Mesothelial cell of epicardium (in vitro differentiated cells): ENCODE measurements around the gene CSNK1A1. TPM values are rescaled to one million over a fixed set of nuclear protein-coding genes. Genes with fewer than 3 reads are reported as not detected.

Experiments
- DNase-seq, 2 experiments: peaks; one replicate each; pipeline ENCODE4 v3.0.0; 2021; ENCODE audit warnings: low spot score in 2 of 2; ENCODE audit not compliant: unreplicated experiment in 2 of 2
- H3K27ac Mint-ChIP-seq: 2 replicates; pipeline ENCODE4 v1.8.0; 2021; ENCODE audit warnings: mixed read lengths
- H3K27me3 Mint-ChIP-seq: 2 replicates; pipeline ENCODE4 v1.8.0; 2021; ENCODE audit warnings: low read depth, mixed read lengths
- H3K36me3 Mint-ChIP-seq: 2 replicates; pipeline ENCODE4 v1.8.0; 2021; ENCODE audit warnings: mixed read lengths
- H3K4me1 Mint-ChIP-seq: 2 replicates; pipeline ENCODE4 v1.8.0; 2021; ENCODE audit warnings: mixed read lengths
- H3K4me3 Mint-ChIP-seq: 2 replicates; pipeline ENCODE4 v1.8.0; 2021; ENCODE audit warnings: mild to moderate bottlenecking, moderate library complexity, mixed read lengths
- H3K9me3 Mint-ChIP-seq: 2 replicates; pipeline ENCODE4 v1.8.0; 2021; ENCODE audit warnings: mixed read lengths
- CTCF ChIP-seq: fragments of 200-600 bp; sonication (generic); IDR thresholded peaks from one replicate; pipeline ENCODE4 v1.5.0; 2021; ENCODE audit warnings: antibody characterized with exemption; ENCODE audit not compliant: unreplicated experiment
- total RNA-seq: library from RNA; stranded (reverse); gene quantifications from 3 replicates; pipeline ENCODE4 v1.2.1, GENCODE V29; 2021

The CSNK1A1 gene
- total RNA-seq, 1 donor from 2014 or later = 254 TPM

- no peak overlapping the region for H3K27ac Mint-ChIP-seq
- no peaks in the 10 kb centered on the region for H3K27me3 Mint-ChIP-seq
- H3K9me3 Mint-ChIP-seq = no peaks in the 10 kb centered on the region
- no peaks in the 10 kb centered on the region for H3K36me3 Mint-ChIP-seq
- H3K4me1 Mint-ChIP-seq = peaks cover 9% of the 10 kb centered on the region
- no peak for DNase-seq
- TF ChIP-seq CTCF = no peak
- H3K4me3 Mint-ChIP-seq = no peak overlapping the region
Observed at GRCh38 chr5:149474198-149474597, 77.0 kb downstream of the CSNK1A1 start.

GRCh38 chr5:149473441-149473840, 77.8 kb downstream of the CSNK1A1 start:
- no peaks in the 10 kb centered on the region for H3K9me3 Mint-ChIP-seq
- peaks cover 9% of the 10 kb centered on the region for H3K4me1 Mint-ChIP-seq
- no peak overlapping the region for H3K4me3 Mint-ChIP-seq
- no peak overlapping the region for H3K27ac Mint-ChIP-seq
- TF ChIP-seq CTCF = no peak
- no peaks in the 10 kb centered on the region for H3K27me3 Mint-ChIP-seq
- no peaks in the 10 kb centered on the region for H3K36me3 Mint-ChIP-seq
- DNase-seq = no peak

- no peaks in the 10 kb centered on the region for H3K27me3 Mint-ChIP-seq
- no peak overlapping the region for H3K4me3 Mint-ChIP-seq
- H3K27ac Mint-ChIP-seq = no peak overlapping the region
- no peaks in the 10 kb centered on the region for H3K36me3 Mint-ChIP-seq
- H3K9me3 Mint-ChIP-seq = no peaks in the 10 kb centered on the region
- H3K4me1 Mint-ChIP-seq = peaks cover 9% of the 10 kb centered on the region
- no peak for TF ChIP-seq CTCF
- no peak for DNase-seq
Observed at GRCh38 chr5:149472399-149472798, 78.8 kb downstream of the CSNK1A1 start.

- no peak for DNase-seq
- peak overlapping the region; percentile 14 for H3K27ac Mint-ChIP-seq
- peaks cover 9% of the 10 kb centered on the region for H3K4me1 Mint-ChIP-seq
- no peak for TF ChIP-seq CTCF
- no peaks in the 10 kb centered on the region for H3K9me3 Mint-ChIP-seq
- no peaks in the 10 kb centered on the region for H3K27me3 Mint-ChIP-seq
- no peak overlapping the region for H3K4me3 Mint-ChIP-seq
- no peaks in the 10 kb centered on the region for H3K36me3 Mint-ChIP-seq
Observed at GRCh38 chr5:149471406-149472183, 79.6 kb downstream of the CSNK1A1 start.

GRCh38 chr5:149470942-149471341, 80.3 kb downstream of the CSNK1A1 start:
- H3K27me3 Mint-ChIP-seq = no peaks in the 10 kb centered on the region
- no peak overlapping the region for H3K27ac Mint-ChIP-seq
- H3K36me3 Mint-ChIP-seq = no peaks in the 10 kb centered on the region
- H3K4me3 Mint-ChIP-seq = no peak overlapping the region
- H3K4me1 Mint-ChIP-seq = peaks cover 9% of the 10 kb centered on the region
- DNase-seq = no peak
- TF ChIP-seq CTCF = no peak
- H3K9me3 Mint-ChIP-seq = no peaks in the 10 kb centered on the region
